Stimulated activated CD4-positive, alpha-beta T cell treated with anti-CD3 and anti-CD28 coated beads, Interleukin-15, amount 100 ng/mL, for 24 hours (primary cell): ENCODE data around the gene UTP15.

Experiments
- DNase-seq: peaks from one replicate; pipeline ENCODE4 v3.0.0-alpha.2; 2020

Gene UTP15, protein sequence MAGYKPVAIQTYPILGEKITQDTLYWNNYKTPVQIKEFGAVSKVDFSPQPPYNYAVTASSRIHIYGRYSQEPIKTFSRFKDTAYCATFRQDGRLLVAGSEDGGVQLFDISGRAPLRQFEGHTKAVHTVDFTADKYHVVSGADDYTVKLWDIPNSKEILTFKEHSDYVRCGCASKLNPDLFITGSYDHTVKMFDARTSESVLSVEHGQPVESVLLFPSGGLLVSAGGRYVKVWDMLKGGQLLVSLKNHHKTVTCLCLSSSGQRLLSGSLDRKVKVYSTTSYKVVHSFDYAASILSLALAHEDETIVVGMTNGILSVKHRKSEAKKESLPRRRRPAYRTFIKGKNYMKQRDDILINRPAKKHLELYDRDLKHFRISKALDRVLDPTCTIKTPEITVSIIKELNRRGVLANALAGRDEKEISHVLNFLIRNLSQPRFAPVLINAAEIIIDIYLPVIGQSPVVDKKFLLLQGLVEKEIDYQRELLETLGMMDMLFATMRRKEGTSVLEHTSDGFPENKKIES

DNA sequence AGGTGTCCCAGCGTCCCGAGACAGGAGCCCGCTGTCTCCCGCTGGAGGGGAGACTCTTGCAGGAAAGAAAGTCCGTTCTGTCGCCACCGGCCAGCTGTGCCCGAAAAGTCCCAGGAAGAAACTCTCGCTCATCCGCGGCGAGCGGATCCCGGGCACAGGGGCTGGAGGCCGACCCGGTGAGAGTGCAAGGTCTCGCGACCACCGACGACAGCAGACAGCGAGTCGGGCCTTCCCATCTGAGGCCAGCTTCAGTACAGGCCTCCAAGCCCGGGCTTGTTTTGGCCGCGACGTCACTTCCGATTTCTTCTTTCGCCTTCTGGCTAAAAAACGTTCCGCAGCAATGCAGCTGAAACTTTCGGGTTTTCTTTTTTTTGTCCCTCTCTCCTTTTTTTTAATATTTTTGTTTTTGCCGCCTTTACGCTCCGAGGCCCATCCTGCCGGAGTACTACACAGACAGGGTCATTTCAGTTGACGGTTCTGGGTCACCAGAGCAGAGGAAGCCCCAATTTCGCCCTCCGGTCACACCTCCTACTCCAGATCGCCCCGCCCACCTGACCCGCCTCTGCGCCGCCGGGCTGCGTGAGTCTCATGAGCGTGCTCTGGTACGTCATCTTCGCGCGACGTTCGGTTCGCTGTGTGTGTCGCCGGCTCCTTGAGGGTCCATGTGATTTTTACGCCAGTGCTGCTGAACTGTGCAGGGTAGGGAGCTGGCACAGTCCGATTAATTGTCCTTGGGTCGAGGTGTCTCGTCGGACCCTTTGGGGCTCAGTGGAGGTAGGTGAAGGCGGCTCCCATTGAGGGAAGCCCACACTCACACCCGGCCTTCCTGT, at the start of gene UTP15, which contains the start of gene ANKRA2:
UTP15 (plus strand) TSS at position 605 of the 830 bp plus-strand sequence. CDS start 1,602 bp downstream, outside the sequence.
ANKRA2 (minus strand) TSS at position 501 of the 830 bp plus-strand sequence. CDS start 2,758 bp downstream, outside the sequence.
- peak; percentile 100 for DNase-seq

DNA sequence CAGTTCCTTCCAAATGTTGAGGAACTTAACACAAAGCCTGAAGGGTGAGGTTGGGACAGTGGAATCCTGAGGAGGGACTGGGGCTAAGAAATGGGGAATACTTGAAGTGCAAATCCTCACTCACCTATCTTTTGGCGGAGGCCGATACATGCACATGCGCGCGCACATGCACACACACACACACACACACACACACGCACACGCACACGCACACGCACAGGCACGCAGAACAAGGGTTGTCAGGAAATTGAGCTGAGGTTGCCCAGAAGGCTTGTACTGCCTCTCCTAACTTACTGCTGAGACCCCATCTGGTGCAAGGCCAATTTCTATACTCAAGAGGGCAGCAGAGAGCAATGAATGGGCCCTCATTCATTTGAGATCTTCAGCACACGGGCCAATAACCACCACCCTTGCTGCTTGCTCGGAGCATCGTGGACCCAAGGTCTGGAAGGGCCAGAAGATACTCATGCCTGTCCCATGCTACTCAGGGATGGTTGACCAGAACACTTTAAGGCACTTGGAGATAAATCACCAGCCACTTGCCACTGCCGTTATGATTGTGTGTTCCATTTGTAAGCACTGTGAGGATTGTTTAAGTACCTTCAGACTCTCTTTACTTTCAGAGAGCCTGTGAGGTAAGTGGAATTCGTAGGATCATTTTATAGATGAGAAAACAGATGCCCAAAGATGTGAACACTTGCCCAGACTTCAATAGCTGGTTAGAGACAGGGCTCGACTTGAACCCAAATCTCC, 45.8 kb upstream of the UTP15 start:
- peak; percentile 70 for DNase-seq

- no peak for DNase-seq
These were observed 42.6 kb upstream of the UTP15 start for GRCh38 chr5:73522989-73523388.

DNA sequence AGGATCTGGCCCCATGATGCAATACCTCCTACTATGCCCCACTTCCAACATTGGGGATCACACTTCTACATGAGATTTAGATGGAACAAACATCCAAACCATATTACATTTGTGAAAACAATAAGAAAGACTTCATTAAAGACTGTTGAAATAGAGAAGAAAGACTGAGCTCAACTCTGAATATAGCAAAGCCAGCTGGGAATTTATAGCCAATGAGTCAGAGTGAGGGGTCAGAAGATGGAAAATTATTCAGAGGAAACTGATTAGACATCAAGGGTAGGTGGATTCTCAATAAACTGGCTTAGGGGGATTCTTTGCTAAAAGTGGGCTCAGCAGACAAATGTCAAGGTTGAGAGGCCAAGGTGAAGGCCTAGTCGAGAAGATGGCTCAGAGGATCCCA, 41.7 kb upstream of the UTP15 start:
- no peak for DNase-seq

- DNase-seq = no peak
These were observed 39.8 kb upstream of the UTP15 start for GRCh38 chr5:73525606-73526203.

GRCh38 chr5:73528248-73528647, 37.3 kb upstream of the UTP15 start:
- DNase-seq = no peak

GRCh38 chr5:73529081-73529480, 36.5 kb upstream of the UTP15 start:
- DNase-seq = no peak

DNA sequence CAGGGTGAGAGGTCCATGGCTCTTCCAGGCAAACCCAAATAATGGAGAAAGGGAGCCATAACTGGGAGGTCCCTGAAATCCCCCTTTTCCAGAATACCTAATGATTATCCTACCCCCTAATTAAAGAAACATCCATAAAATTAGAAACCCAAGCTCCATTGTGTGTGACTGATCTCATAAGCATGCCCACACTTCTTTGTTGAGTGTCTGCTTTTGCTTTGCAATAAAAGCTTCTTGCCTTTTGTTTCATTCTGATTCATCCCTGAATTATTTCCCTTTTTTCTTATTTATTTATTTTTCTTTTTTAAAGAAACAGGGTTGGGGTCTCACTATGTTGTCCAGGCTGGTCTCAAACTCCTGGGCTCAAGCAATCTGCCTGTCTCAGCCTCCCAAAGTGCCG, 34.2 kb upstream of the UTP15 start:
- DNase-seq = no peak

- no peak for DNase-seq
These were observed 33.3 kb upstream of the UTP15 start for GRCh38 chr5:73532195-73532594.

GRCh38 chr5:73534011-73534644, 31.4 kb upstream of the UTP15 start:
- no peak for DNase-seq

DNA sequence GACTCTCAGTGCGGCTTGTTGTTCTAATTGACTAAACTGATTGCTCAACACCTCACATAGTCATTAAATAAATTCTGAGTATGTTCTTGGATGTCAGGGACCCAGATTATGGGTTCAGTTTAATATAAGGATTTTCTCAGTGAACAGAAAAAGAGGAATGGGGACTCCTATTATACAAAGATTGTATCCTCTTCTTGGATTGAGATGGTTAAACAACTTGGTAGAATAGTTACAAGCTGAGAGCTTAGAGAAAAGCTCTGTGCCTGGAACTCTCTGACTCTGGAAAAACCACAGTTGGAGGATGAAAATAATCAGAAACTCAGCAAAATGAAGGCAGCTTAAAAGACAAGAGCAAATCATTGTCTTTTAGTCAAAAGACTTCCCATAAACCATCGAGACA, 30.6 kb upstream of the UTP15 start:
- DNase-seq = no peak

DNA sequence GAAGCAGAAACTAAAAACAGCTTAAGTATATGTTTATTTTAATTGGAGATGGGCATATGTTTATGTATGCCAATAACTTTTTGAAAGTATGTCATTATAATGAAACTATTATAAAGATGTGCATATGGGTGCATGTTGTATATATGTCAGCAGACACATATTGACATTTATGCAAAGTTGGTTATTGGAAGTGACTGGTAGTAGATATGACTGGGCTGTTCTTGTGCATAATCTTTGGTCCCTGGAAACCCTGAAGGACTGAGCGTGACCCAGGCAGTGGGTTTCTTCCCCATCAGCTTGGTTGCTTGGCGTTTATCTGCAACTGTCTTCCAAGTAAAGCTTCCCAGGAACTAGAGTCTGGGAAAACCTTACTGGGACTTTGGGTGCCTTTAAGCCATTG, 25.8 kb upstream of the UTP15 start:
- DNase-seq = no peak

- no peak for DNase-seq
These were observed 25.4 kb upstream of the UTP15 start for GRCh38 chr5:73540192-73540591.

DNA sequence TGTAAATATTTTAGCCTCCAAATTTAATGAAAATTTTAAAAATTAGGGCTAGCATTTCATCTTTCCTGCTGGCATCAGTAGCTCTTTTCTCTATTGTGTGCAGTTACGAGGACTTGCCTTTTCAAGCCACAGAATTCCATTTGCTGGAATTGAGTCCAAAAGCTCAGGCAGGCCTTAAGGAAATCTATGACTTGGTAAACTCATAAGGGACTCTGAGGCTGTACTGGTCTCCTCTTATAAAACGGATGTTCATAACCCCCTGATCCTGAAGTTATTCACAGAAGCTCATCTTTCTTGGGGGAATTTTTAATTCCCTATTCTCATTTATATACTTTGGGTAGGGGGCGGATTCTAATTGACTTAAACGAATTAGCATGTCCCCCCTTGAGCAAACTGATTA, 23.5 kb upstream of the UTP15 start:
- no peak for DNase-seq

DNA sequence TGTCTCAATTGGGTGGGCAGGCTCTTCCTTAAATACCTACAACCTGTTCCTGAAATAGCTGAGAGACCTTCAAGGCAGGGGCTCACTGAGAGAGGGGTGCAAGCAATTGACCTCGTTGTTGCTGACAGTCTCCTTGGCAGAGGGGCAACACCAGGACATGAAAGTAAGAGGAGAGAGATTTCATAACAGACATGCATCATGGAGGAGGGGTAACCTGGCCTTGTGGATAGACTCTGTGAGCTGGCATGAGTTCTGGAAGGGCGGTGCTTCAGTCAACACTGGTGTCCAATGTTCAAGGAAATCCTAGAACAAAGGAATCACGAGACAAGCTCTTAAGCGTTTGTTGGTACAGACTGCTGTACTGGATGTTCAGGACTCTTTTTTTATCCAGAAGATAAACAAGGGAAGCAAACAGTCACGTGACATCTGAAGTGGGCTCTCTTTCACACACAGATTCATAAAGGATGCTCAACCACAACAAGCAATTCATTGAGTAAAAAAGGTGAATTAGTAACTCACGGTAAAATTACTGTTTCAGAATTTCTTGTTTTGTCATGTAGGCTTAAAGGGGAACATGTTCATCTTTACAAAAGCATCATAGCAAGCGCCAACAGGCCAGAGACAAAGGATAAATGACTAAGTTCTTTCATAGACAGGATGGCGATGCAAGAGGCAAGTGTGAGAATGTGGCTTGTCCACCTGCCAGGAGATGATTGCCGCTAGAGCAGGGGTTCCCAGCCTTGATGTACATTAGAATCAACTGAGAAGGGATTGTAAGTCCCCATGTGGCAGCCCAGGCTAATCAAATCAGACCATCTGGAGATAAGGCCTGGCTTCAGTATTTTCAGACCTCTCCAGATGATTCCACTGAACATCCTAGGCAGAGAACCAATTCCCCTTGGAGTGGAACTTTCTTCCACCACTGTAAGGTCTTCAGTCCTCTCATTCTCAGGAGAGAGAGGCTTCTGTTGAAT, 20.8 kb upstream of the UTP15 start:
- DNase-seq = no peak

DNA sequence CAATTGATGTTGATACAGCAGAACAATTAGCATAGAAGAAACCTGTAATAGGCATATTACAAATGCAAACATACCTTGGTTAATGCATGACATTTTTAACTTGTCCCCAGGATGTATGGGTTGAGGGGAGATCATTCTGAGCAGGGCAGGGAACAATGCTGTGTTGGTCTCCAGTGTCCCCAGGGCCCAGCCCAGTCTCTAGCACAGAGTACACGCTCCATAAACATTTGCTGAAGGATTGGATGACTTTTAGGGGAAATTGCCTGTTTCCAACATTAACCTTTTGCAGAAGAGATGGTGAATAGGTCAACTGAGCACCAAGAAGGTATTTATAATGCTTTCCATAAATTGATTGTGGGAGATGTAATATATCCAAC, 20.2 kb upstream of the UTP15 start:
- no peak for DNase-seq

DNA sequence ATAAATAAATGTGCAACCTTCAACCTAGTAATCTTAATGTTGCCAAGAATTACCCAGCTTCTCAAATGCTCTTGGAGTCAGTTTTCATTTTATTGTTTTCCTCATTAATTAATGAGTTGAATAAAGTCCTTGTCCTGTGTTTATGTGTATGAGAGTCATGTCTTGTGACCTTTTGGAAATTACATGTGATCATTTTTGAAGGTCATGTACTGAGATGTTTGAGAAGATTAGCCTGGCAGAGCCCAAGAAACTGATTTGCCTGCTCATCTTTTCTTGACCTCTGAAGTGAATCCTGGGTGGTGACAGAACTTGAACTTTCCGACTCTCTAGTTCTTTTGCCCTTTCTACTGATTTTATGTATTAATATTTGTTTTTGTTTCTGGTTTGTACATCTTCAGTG, 15.5 kb upstream of the UTP15 start:
- DNase-seq = no peak

DNA sequence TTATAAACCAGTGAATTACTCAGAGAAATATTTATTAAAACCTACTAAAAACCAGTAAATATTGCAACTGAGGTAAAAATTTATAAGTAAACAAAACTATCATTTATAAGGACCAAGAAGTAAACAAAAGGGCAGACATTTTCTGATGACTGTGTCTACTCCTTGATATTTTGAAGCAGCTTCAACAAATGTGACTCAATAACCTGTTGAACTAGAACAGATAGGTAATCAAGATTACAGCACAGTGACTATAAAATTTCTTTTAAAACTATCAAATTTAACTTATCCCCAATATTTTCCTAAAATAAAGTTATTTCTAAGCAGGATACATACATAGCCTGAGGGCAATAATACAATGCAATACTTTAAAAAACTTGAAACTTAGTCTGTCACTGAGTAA, 12.9 kb upstream of the UTP15 start:
- no peak for DNase-seq

- DNase-seq = no peak
These were observed 6.6 kb upstream of the UTP15 start for GRCh38 chr5:73558950-73559349.

GRCh38 chr5:73564018-73564417, 1.5 kb upstream of the UTP15 start:
- no peak for DNase-seq

GRCh38 chr5:73564675-73565074, 868 bp upstream of the UTP15 start:
- DNase-seq = peak; percentile 7
